Immature natural killer cell (primary cell): Measurements from ENCODE around the gene PRB2. TPM values are rescaled to one million over a fixed set of nuclear protein-coding genes. Genes with fewer than 3 reads are reported as not detected.
"Not testable (repeated sequence)": the region's sequence is repeated elsewhere in the genome, so short reads cannot be mapped to it uniquely, and the experiment has no call there.

Experiments
- DNase-seq, 3 donors: peaks; one replicate each; pipeline ENCODE4 v3.0.0; 2022; ENCODE audit warnings: mixed read lengths in 1 of 3
- H3K27ac Mint-ChIP-seq, 6 donors: one replicate each; pipeline ENCODE4 v1.8.0; 2020; ENCODE audit warnings: mixed read lengths in 6 of 6, mild to moderate bottlenecking in 5 of 6, inconsistent platforms in 4 of 6, moderate library complexity in 3 of 6
- H3K27me3 Mint-ChIP-seq, 3 donors: one replicate each; pipeline ENCODE4 v1.8.0; 2020 to 2021; ENCODE audit warnings: low read depth in 3 of 3, mild to moderate bottlenecking in 3 of 3, mixed read lengths in 3 of 3, moderate library complexity in 3 of 3, inconsistent platforms in 1 of 3
- H3K36me3 Mint-ChIP-seq, 3 donors: one replicate each; pipeline ENCODE4 v1.8.0; 2020; ENCODE audit warnings: mixed read lengths in 3 of 3, inconsistent platforms in 2 of 3, mild to moderate bottlenecking in 2 of 3
- H3K4me1 Mint-ChIP-seq, 2 donors: one replicate each; pipeline ENCODE4 v1.8.0; 2020; ENCODE audit warnings: inconsistent platforms in 2 of 2, mild to moderate bottlenecking in 2 of 2, mixed read lengths in 2 of 2, moderate library complexity in 1 of 2
- H3K4me3 Mint-ChIP-seq, 5 donors: one replicate each; pipeline ENCODE4 v1.8.0; 2020; ENCODE audit warnings: mild to moderate bottlenecking in 5 of 5, mixed read lengths in 5 of 5, inconsistent platforms in 3 of 5, moderate library complexity in 3 of 5
- H3K9me3 Mint-ChIP-seq, 6 donors: one replicate each; pipeline ENCODE4 v1.8.0; 2020; ENCODE audit warnings: mild to moderate bottlenecking in 6 of 6, mixed read lengths in 6 of 6, inconsistent platforms in 4 of 6, moderate library complexity in 3 of 6
- polyA plus RNA-seq, 3 donors: library from polyadenylated mRNA; unstranded; fragments of 300-500 nt; fragmentation: Illumina TruSeq; gene quantifications; one replicate each; pipeline ENCODE4 v1.2.3, GENCODE V29; 2021

PRB2 gene
- not detected for polyA plus RNA-seq

DNA sequence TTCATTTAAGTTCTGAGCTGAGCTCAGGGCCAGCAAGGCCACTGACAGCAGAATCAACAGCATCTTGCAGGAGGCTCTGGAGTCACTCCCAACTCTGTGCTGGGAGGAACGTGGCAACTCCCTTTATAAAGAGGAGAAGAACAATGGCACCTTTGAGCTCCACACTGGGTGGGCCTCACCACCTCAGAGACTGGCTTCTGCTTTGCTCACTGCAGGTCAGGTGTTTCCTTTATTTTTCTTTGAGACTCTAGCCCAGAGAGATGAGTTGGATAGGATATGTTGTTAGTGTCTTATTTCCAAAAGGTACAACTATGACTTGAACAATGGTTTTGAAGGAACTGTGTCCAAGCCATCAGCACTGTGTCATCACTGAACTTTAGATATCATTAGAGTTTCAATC lies at the start of gene PRB2:
Gene PRB2, minus strand, starts transcription at position 101 of the 400 bp plus-strand sequence. Its CDS starts 38 bp downstream, at position 63.
- DNase-seq, H3K4me1 Mint-ChIP-seq, H3K9me3 Mint-ChIP-seq, H3K27ac Mint-ChIP-seq, H3K27me3 Mint-ChIP-seq, H3K36me3 Mint-ChIP-seq, H3K4me3 Mint-ChIP-seq: not testable (repeated sequence)

DNA sequence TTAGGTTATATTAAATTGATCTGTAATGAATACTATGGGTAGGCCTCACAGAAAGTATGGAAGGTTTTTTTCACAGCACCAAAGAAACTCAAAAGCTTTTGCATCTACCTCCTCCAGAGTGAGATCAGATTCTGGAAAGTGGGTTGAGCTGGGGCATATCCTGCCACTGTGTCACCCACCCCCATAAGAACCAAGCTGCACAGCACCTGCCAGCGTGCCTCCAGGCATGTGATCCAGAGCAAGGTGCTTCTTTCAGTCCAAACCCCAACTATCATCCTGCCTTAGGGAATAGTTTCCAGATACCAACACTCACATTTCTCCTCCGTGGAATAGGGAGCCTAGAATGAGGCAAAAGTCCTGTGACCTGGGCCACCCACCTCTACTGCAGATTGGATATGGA lies 42.6 kb upstream of the PRB2 start:
- no peak for DNase-seq
- no peaks in the 10 kb centered on the region for H3K9me3 Mint-ChIP-seq
- H3K27me3 Mint-ChIP-seq, result peaks cover 0 to 3% (median 0%) of the 10 kb centered on the region in 3 donors
- no peak overlapping the region for H3K27ac Mint-ChIP-seq
- H3K4me1 Mint-ChIP-seq, result no peaks in the 10 kb centered on the region
- no peak overlapping the region for H3K4me3 Mint-ChIP-seq
- peaks cover 0 to 3% (median 3%) of the 10 kb centered on the region in 3 donors for H3K36me3 Mint-ChIP-seq

DNA sequence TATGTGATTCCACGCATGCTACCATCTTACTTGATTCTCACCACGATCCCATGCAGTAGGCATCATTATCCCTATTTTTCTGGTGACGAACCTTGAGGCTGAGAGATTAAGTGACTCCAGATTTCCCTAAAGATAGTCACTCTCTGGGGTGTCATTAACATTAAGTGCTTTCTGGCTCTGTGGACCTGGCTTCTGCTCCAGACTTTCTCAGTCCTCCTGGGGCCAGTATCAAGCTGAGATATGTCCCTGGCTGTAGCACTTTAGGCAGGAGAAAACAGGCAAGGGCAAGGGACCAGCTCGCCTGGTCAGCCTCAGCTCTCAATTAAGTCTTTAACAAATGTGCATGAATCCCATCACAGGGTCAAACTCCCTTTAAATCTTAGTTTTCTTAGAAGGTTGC lies 38.3 kb upstream of the PRB2 start:
- H3K27me3 Mint-ChIP-seq, result peaks cover 0 to 4% (median 2%) of the 10 kb centered on the region in 3 donors
- no peaks in the 10 kb centered on the region for H3K4me1 Mint-ChIP-seq
- DNase-seq, result no peak
- H3K36me3 Mint-ChIP-seq, result peaks cover 0 to 3% (median 3%) of the 10 kb centered on the region in 3 donors
- H3K4me3 Mint-ChIP-seq, result no peak overlapping the region
- H3K27ac Mint-ChIP-seq, result no peak overlapping the region
- H3K9me3 Mint-ChIP-seq, result no peaks in the 10 kb centered on the region

DNA sequence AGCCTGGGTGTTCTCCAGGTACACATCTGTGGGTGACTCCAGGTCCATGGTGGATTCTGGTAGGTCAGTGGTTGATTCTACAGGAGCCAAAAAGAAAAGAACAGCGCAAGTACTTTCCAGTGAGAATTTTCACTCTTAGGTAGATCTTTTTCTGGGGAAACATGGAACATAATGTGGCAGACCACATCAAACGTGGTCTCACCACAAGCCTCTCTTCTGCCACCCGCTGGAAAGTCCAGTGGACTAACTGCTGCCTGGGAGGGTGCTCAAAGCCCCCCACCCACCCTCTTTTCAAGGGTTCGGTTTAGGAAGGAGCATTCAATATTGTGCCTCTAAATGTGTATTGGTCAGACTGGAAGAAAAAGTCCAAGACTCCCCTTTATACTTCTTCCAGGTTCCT lies 36.1 kb upstream of the PRB2 start:
- no peak overlapping the region for H3K27ac Mint-ChIP-seq
- peaks cover 0 to 2% (median 0%) of the 10 kb centered on the region in 3 donors for H3K36me3 Mint-ChIP-seq
- peaks cover 2 to 7% (median 6%) of the 10 kb centered on the region in 3 donors for H3K27me3 Mint-ChIP-seq
- DNase-seq, result no peak
- no peaks in the 10 kb centered on the region for H3K4me1 Mint-ChIP-seq
- H3K4me3 Mint-ChIP-seq, result no peak overlapping the region
- no peaks in the 10 kb centered on the region for H3K9me3 Mint-ChIP-seq

- H3K9me3 Mint-ChIP-seq, result peaks cover 0 to 5% (median 0%) of the 10 kb centered on the region in 6 donors
- H3K27me3 Mint-ChIP-seq, result peaks cover 4 to 6% (median 5%) of the 10 kb centered on the region in 3 donors
- peaks cover 0 to 4% (median 3%) of the 10 kb centered on the region in 3 donors for H3K36me3 Mint-ChIP-seq
Observed at GRCh38 chr12:11427341-11427740, 32.0 kb upstream of the PRB2 start.

DNA sequence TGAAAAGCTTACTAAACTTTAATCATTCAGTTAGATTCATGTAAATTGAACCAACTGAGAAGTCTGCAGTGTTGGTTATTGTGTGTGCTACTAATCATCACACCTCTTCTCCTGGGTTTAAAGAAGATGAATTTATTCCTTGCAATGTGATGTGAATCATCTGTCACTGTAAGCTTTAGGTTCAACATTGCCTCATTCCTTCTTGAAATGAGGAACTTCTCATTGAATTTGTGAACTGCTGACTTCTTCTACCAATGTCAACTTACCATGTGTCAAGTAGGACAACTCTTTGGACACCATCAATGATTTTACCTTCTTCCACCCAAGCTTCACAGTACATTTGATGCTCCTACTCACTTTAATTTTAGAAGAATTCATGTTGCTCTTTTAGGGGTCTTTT lies 17.4 kb upstream of the PRB2 start:
- Mint-ChIP-seq H3K4me3 (no peak overlapping the region), H3K36me3 (peaks cover 4 to 16% (median 11%) of the 10 kb centered on the region in 3 donors), H3K4me1 (no peaks in the 10 kb centered on the region), H3K9me3 (peaks cover 0 to 27% (median 7%) of the 10 kb centered on the region in 6 donors), H3K27ac (no peak overlapping the region), H3K27me3 (peaks cover 5 to 13% (median 7%) of the 10 kb centered on the region in 3 donors)
- DNase-seq, result no peak

More at GRCh38 chr12:11427341-11427740, 32.0 kb upstream of the PRB2 start:
- no peak overlapping the region for H3K27ac Mint-ChIP-seq
- no peak overlapping the region for H3K4me3 Mint-ChIP-seq
- H3K4me1 Mint-ChIP-seq, result no peaks in the 10 kb centered on the region
- no peak for DNase-seq

DNA sequence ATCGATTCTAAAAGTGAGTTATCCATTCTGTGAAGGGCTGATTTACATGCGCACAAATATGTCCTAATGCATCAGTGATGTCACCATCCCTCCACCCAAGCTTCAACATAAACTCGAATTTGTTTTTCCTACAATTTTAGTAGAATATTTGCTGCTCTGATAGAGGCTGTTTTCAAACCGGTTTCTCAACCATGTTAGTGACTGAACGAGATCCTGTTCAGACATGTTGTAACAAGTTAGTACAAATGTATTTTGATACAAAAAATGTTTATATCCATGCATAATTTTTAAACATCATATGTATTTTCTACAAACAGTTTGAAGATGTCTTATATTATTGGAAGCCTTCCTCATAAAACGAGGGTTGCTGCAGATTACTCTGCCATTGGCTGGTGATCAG lies 12.7 kb upstream of the PRB2 start:
- DNase-seq, result no peak
- Mint-ChIP-seq H3K4me3 (no peak overlapping the region), H3K27ac (no peak overlapping the region), H3K36me3 (peaks cover 4 to 12% (median 6%) of the 10 kb centered on the region in 3 donors), H3K4me1 (no peaks in the 10 kb centered on the region), H3K9me3 (peaks cover 0 to 15% (median 7%) of the 10 kb centered on the region in 6 donors), H3K27me3 (peaks cover 4 to 7% (median 6%) of the 10 kb centered on the region in 3 donors)

DNA sequence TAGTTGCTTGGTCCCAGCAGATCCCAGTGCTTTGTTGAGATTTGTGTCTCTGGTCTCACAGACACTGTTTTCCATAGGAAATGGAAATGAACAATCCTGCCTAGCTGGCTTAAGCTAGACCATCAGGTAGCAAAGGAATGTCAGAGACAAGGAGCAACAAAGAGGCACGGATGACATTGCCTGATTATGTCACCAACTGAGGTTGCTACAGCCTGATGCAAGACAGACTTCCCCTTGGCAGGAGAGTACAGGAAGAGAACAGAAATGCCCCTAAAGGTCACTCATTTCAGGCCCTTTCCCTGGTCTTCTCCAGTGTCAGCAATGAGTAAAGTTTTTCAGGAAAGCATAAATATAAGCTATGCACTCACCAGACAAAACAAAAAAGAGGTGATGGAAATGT lies 2.0 kb upstream of the PRB2 start:
- Mint-ChIP-seq H3K9me3 (peaks cover 0 to 1% (median 0%) of the 10 kb centered on the region in 6 donors), H3K4me1 (no peaks in the 10 kb centered on the region)
- DNase-seq, result no peak

GRCh38 chr12:11391456-11391855 lies 3.9 kb downstream of the PRB2 start:
- not testable (repeated sequence) for H3K4me3 Mint-ChIP-seq, H3K27ac Mint-ChIP-seq, H3K9me3 Mint-ChIP-seq, H3K27me3 Mint-ChIP-seq, DNase-seq, H3K36me3 Mint-ChIP-seq, H3K4me1 Mint-ChIP-seq

More for the DNA sequence above, 2.0 kb upstream of the PRB2 start:
- Mint-ChIP-seq H3K4me3 (no peak overlapping the region), H3K36me3 (no peaks in the 10 kb centered on the region), H3K27ac (no peak overlapping the region), H3K27me3 (peaks cover 0 to 6% (median 0%) of the 10 kb centered on the region in 3 donors)

- H3K4me1 Mint-ChIP-seq, H3K27ac Mint-ChIP-seq, DNase-seq, H3K27me3 Mint-ChIP-seq, H3K4me3 Mint-ChIP-seq: not testable (repeated sequence)
- Mint-ChIP-seq H3K36me3 (peaks cover 17 to 42% (median 40%) of the 10 kb centered on the region in 3 donors), H3K9me3 (peaks cover 23 to 53% (median 39%) of the 10 kb centered on the region in 6 donors)
Observed at GRCh38 chr12:11377420-11377819, 17.9 kb downstream of the PRB2 start.

GRCh38 chr12:11361151-11361550 lies 34.2 kb downstream of the PRB2 start:
- no peak for DNase-seq
- H3K4me1 Mint-ChIP-seq, result no peaks in the 10 kb centered on the region
- H3K9me3 Mint-ChIP-seq, result peaks cover 0 to 8% (median under 1%) of the 10 kb centered on the region in 6 donors
- no peak overlapping the region for H3K27ac Mint-ChIP-seq
- H3K27me3 Mint-ChIP-seq, result peaks cover 1 to 4% (median 2%) of the 10 kb centered on the region in 3 donors
- H3K36me3 Mint-ChIP-seq, result peaks cover 0 to 3% (median 0%) of the 10 kb centered on the region in 3 donors
- H3K4me3 Mint-ChIP-seq, result no peak overlapping the region

DNA sequence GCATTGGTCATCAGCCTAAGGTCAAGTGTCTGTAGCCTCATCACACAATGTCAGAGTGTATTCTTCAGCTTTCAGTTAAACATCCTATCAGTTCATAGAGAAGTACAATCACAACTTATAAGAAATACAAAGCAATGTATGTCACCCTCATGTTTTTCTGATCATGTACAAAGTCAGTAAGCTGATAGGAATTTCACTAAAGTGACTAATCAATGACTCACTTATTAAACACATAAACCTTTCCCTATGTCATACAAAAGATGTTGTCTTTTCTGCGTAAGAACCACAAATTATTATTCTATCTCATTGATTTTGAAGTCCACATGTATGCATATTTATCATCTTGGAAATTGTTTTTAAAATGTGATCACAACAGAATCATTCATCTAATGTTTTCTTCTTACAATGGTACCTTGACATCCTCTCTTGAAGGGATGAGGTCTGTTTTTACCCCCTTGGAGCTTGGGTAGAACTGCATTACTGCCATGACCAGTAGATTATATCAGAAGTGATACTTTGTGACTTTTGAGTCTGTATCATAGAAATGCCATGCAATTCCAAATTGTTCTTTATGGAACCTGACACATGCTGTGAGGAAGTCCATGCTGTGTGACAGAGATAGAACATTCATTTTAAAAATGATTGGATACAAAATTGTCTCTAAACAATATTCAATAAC lies 35.0 kb downstream of the PRB2 start:
- not testable (repeated sequence) for H3K36me3 Mint-ChIP-seq

GRCh38 chr12:11351736-11352135 lies 43.6 kb downstream of the PRB2 start:
- not testable (repeated sequence) for H3K27ac Mint-ChIP-seq, H3K9me3 Mint-ChIP-seq, H3K4me3 Mint-ChIP-seq, DNase-seq, H3K27me3 Mint-ChIP-seq, H3K36me3 Mint-ChIP-seq, H3K4me1 Mint-ChIP-seq

More for the DNA sequence above, 35.0 kb downstream of the PRB2 start:
- H3K4me3 Mint-ChIP-seq, DNase-seq, H3K9me3 Mint-ChIP-seq, H3K27me3 Mint-ChIP-seq, H3K4me1 Mint-ChIP-seq, H3K27ac Mint-ChIP-seq: not testable (repeated sequence)

GRCh38 chr12:11348439-11348838 lies 46.9 kb downstream of the PRB2 start:
- H3K9me3 Mint-ChIP-seq, result peaks cover 0 to 4% (median 0%) of the 10 kb centered on the region in 6 donors
- DNase-seq, result no peak
- peaks cover 0 to 4% (median 4%) of the 10 kb centered on the region in 3 donors for H3K36me3 Mint-ChIP-seq
- no peaks in the 10 kb centered on the region for H3K4me1 Mint-ChIP-seq
- H3K27ac Mint-ChIP-seq, result no peak overlapping the region
- no peak overlapping the region for H3K4me3 Mint-ChIP-seq
- H3K27me3 Mint-ChIP-seq, result no peaks in the 10 kb centered on the region

DNA sequence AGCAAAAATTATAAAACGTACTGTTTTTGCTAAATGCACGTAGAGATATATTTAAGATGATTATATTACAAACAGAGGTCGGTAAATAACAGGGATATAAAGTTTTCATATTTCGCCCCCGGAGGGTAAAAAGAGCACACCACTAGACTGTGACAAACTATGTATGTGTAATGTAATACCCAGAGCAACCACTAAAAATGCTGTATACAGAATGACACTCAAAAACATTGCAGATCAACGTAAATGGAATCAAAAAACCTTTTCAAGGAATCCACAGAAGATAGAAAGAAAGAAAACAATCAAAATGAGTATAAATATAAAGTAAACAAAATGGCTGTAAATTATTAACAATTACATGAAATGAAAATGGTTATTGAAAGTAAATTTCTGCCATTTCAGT lies 47.6 kb downstream of the PRB2 start:
- H3K4me3 Mint-ChIP-seq, result no peak overlapping the region
- H3K4me1 Mint-ChIP-seq, result no peaks in the 10 kb centered on the region
- no peaks in the 10 kb centered on the region for H3K27me3 Mint-ChIP-seq
- peaks cover 0 to 7% (median 0%) of the 10 kb centered on the region in 6 donors for H3K9me3 Mint-ChIP-seq
- no peak for DNase-seq
- H3K36me3 Mint-ChIP-seq, result peaks cover 0 to 4% (median 4%) of the 10 kb centered on the region in 3 donors
- no peak overlapping the region for H3K27ac Mint-ChIP-seq
